Activated CD4-positive, alpha-beta T cell treated with anti-CD3 and anti-CD28 coated beads for 4 hours (primary cell): ENCODE results near the gene TUT1.
"Not testable (repeated sequence)": the region's sequence is repeated elsewhere in the genome, so short reads cannot be mapped to it uniquely, and the experiment has no call there.

Source experiments
- DNase-seq, 2 donors: peaks; one replicate each; pipeline ENCODE4 v3.0.0-alpha.2; 2020

Gene TUT1

GRCh38 chr11:62554387-62555167, 36.7 kb downstream of the TUT1 start:
- no peak for DNase-seq

- no peak for DNase-seq
Measured at GRCh38 chr11:62553839-62554361, 37.4 kb downstream of the TUT1 start.

- DNase-seq: peak; percentile 44 to 51
Measured at GRCh38 chr11:62553080-62553838, 38.1 kb downstream of the TUT1 start.

- no peak for DNase-seq
Measured at GRCh38 chr11:62552485-62553079, 38.7 kb downstream of the TUT1 start.

GRCh38 chr11:62550478-62550877, 40.8 kb downstream of the TUT1 start:
- not testable (repeated sequence) for DNase-seq

GRCh38 chr11:62548545-62549335, 42.6 kb downstream of the TUT1 start:
- DNase-seq: no peak

GRCh38 chr11:62547691-62548281, 43.5 kb downstream of the TUT1 start:
- no peak for DNase-seq

- DNase-seq: no peak
Measured at GRCh38 chr11:62546929-62547625, 44.2 kb downstream of the TUT1 start.

GRCh38 chr11:62546244-62546928, 44.9 kb downstream of the TUT1 start, which contains the start of gene AHNAK:
TSS of gene AHNAK (minus strand) at chr11:62546806. CDS start at chr11:62536098, 10,708 bp downstream.
- DNase-seq: peak; percentile 56 to 66

- DNase-seq: peak; percentile 73 to 81
Measured at GRCh38 chr11:62545437-62546243, 45.7 kb downstream of the TUT1 start.

GRCh38 chr11:62544581-62545436, 46.5 kb downstream of the TUT1 start:
- DNase-seq: no peak

- DNase-seq: no peak
Measured at GRCh38 chr11:62543680-62544444, 47.5 kb downstream of the TUT1 start.

GRCh38 chr11:62542750-62543567, 48.4 kb downstream of the TUT1 start:
- DNase-seq: peak; percentile 68 to 70

GRCh38 chr11:62542111-62542745, 49.1 kb downstream of the TUT1 start:
- no peak for DNase-seq

- no peak for DNase-seq
Measured at GRCh38 chr11:62540804-62541701, 50.3 kb downstream of the TUT1 start.
